Peyer's patch (tissue), 4 donors: ENCODE results near the gene OPN3. TPM values are rescaled to one million over a fixed set of nuclear protein-coding genes. Genes with fewer than 3 reads are reported as not detected.
A peak's percentile ranks its signal among the peaks of the same experiment; 100 is the strongest.

Experiments used
- DNase-seq, 3 donors: peaks; one replicate each; pipeline ENCODE4 v3.0.0-alpha.2; 2017 to 2019
- H3K27ac ChIP-seq, 4 donors: fragments of 200-600 bp; sonication (generic); one replicate each; pipeline ENCODE4 v1.5.1; 2016 to 2019
- H3K27me3 ChIP-seq, 2 donors: fragments of 200-600 bp; sonication (generic); one replicate each; pipeline ENCODE4 v1.5.1; 2019
- H3K36me3 ChIP-seq, 3 donors: fragments of 200-600 bp; sonication (generic); one replicate each; pipeline ENCODE4 v1.5.1; 2016 to 2019
- H3K4me1 ChIP-seq, 4 donors: fragments of 200-600 bp; sonication (generic); one replicate each; pipeline ENCODE4 v1.5.1; 2016 to 2019
- H3K4me3 ChIP-seq, 4 donors: fragments of 200-600 bp; sonication (generic); 1 replicate in 3 of 4; 2 replicates in 1 of 4; pipeline ENCODE4 v1.5.1; 2016 to 2019; ENCODE audit warnings: mild to moderate bottlenecking in 1 of 4
- H3K9me3 ChIP-seq, 4 donors: fragments of 200-600 bp; sonication (generic); one replicate each; pipeline ENCODE4 v1.5.1; 2016 to 2019; ENCODE audit warnings: mild to moderate bottlenecking in 1 of 4
- CTCF ChIP-seq, 6 experiments: fragments of 450-650 bp in 4 of 6; fragments of 200-600 bp in 2 of 6; sonication (generic) in 1 of 6; IDR thresholded peaks; one replicate each; pipeline ENCODE4 v1.5.1; 2017 to 2019; ENCODE audit warnings: antibody characterized with exemption in 6 of 6, mild to moderate bottlenecking in 3 of 6, moderate library complexity in 1 of 6
- POLR2A ChIP-seq, 2 donors: fragments of 450-650 bp; IDR thresholded peaks; one replicate each; pipeline ENCODE4 v1.5.1; 2017; ENCODE audit warnings: antibody characterized with exemption in 2 of 2, mild to moderate bottlenecking in 2 of 2, moderate library complexity in 2 of 2
- total RNA-seq, 4 donors: library from RNA; depleted of rRNA; stranded (reverse); fragments of >200 nt; gene quantifications; one replicate each; pipeline ENCODE4 v1.1.0, GENCODE V29; 2016

Gene OPN3
- total RNA-seq, 4 donors from 2014 or later: 17.3 to 23.1 (median 20.9) TPM

GRCh38 chr1:241631674-241632073 lies 8.5 kb downstream of the OPN3 start:
- no peaks in the 10 kb centered on the region for H3K4me1 ChIP-seq
- no peaks in the 10 kb centered on the region for H3K36me3 ChIP-seq
- H3K27me3 ChIP-seq: no peaks in the 10 kb centered on the region

GRCh38 chr1:241630899-241631298 lies 9.3 kb downstream of the OPN3 start:
- no peak overlapping the region for H3K4me3 ChIP-seq
- H3K9me3 ChIP-seq: no peaks in the 10 kb centered on the region
- H3K27ac ChIP-seq: no peak overlapping the region
- no peak for TF ChIP-seq POLR2A (IDR thresholded peaks at IDR 0.05)
- TF ChIP-seq CTCF (IDR thresholded peaks at IDR 0.05): no peak
- H3K4me1 ChIP-seq: no peaks in the 10 kb centered on the region
- DNase-seq: no peak
- no peaks in the 10 kb centered on the region for H3K36me3 ChIP-seq
- H3K27me3 ChIP-seq: no peaks in the 10 kb centered on the region

More at GRCh38 chr1:241631674-241632073, 8.5 kb downstream of the OPN3 start:
- no peak overlapping the region for H3K4me3 ChIP-seq
- H3K27ac ChIP-seq: no peak overlapping the region
- no peaks in the 10 kb centered on the region for H3K9me3 ChIP-seq
- TF ChIP-seq CTCF (IDR thresholded peaks at IDR 0.05): no peak
- no peak for TF ChIP-seq POLR2A (IDR thresholded peaks at IDR 0.05)
- DNase-seq: no peak

- H3K4me1 ChIP-seq: no peaks in the 10 kb centered on the region
- H3K9me3 ChIP-seq: no peaks in the 10 kb centered on the region
- H3K36me3 ChIP-seq: no peaks in the 10 kb centered on the region
- H3K27ac ChIP-seq: no peak overlapping the region
- H3K27me3 ChIP-seq: no peaks in the 10 kb centered on the region
- TF ChIP-seq CTCF (IDR thresholded peaks at IDR 0.05) (no peak), POLR2A (IDR thresholded peaks at IDR 0.05) (no peak)
- DNase-seq: no peak
- H3K4me3 ChIP-seq: no peak overlapping the region
These were observed 9.7 kb downstream of the OPN3 start for GRCh38 chr1:241630476-241630875.

GRCh38 chr1:241630005-241630404 lies 10.2 kb downstream of the OPN3 start:
- Histone ChIP-seq H3K36me3 (no peaks in the 10 kb centered on the region), H3K9me3 (no peaks in the 10 kb centered on the region), H3K4me1 (no peaks in the 10 kb centered on the region), H3K27me3 (no peaks in the 10 kb centered on the region), H3K27ac (no peak overlapping the region), H3K4me3 (no peak overlapping the region)
- no peak for TF ChIP-seq CTCF (IDR thresholded peaks at IDR 0.05)
- no peak for TF ChIP-seq POLR2A (IDR thresholded peaks at IDR 0.05)
- no peak for DNase-seq

- no peaks in the 10 kb centered on the region for H3K4me1 ChIP-seq
- peak in 2 of 3 donors; percentile 32 to 65 for DNase-seq
- H3K4me3 ChIP-seq: no peak overlapping the region
- H3K9me3 ChIP-seq: no peaks in the 10 kb centered on the region
- H3K27me3 ChIP-seq: no peaks in the 10 kb centered on the region
- TF ChIP-seq CTCF (IDR thresholded peaks at IDR 0.05) (peak; percentile 21 to 81 (median 60)), POLR2A (IDR thresholded peaks at IDR 0.05) (no peak)
- peak overlapping the region in 1 of 4 donors; percentile 28 for H3K27ac ChIP-seq
- no peaks in the 10 kb centered on the region for H3K36me3 ChIP-seq
These were observed 12.5 kb downstream of the OPN3 start for GRCh38 chr1:241627453-241628259.
